Measurements from ENCODE around the gene ZWILCH.
"Not testable (repeated sequence)": the region's sequence is repeated elsewhere in the genome, so short reads cannot be mapped to it uniquely, and the experiment has no call there.

ZWILCH gene

GRCh38 chr15:66489179-66489791, 15.8 kb upstream of the ZWILCH start:
- no peak for DNase-seq

- DNase-seq: no peak
These were observed 13.3 kb upstream of the ZWILCH start for GRCh38 chr15:66491846-66492245.

GRCh38 chr15:66494262-66494661, 10.9 kb upstream of the ZWILCH start:
- DNase-seq: no peak

- no peak for DNase-seq
These were observed 8.1 kb upstream of the ZWILCH start for GRCh38 chr15:66496951-66497501.

- peak; percentile 33 for DNase-seq
These were observed 7.3 kb upstream of the ZWILCH start, which contains the start of gene SNAPC5 for GRCh38 chr15:66497502-66498455. Gene SNAPC5, minus strand, starts transcription at chr15:66497762. Its CDS starts 31 bp downstream, at chr15:66497731.

GRCh38 chr15:66498501-66499386, 6.4 kb upstream of the ZWILCH start:
- DNase-seq: no peak

GRCh38 chr15:66500346-66500745, 4.8 kb upstream of the ZWILCH start:
- not testable (repeated sequence) for DNase-seq

GRCh38 chr15:66502491-66502890, 2.6 kb upstream of the ZWILCH start:
- DNase-seq: no peak

- DNase-seq: not testable (repeated sequence)
These were observed 2.0 kb upstream of the ZWILCH start for GRCh38 chr15:66503041-66503648.

GRCh38 chr15:66503780-66504562, 1.2 kb upstream of the ZWILCH start:
- DNase-seq: no peak

GRCh38 chr15:66505430-66505811, 295 bp downstream of the ZWILCH start:
- DNase-seq: no peak

- no peak for DNase-seq
These were observed 692 bp downstream of the ZWILCH start for GRCh38 chr15:66505818-66506217.

GRCh38 chr15:66508293-66508883, 3.3 kb downstream of the ZWILCH start:
- DNase-seq: no peak

- no peak for DNase-seq
These were observed 9.5 kb downstream of the ZWILCH start for GRCh38 chr15:66514586-66514985.

GRCh38 chr15:66515901-66516322, 10.8 kb downstream of the ZWILCH start:
- DNase-seq: no peak

GRCh38 chr15:66523926-66524325, 18.8 kb downstream of the ZWILCH start:
- no peak for DNase-seq

- no peak for DNase-seq
These were observed 19.7 kb downstream of the ZWILCH start for GRCh38 chr15:66524838-66525237.

GRCh38 chr15:66535056-66535455, 29.9 kb downstream of the ZWILCH start:
- DNase-seq: no peak

- DNase-seq: no peak
These were observed 37.8 kb downstream of the ZWILCH start for GRCh38 chr15:66542896-66543295.

- no peak for DNase-seq
These were observed 40.1 kb downstream of the ZWILCH start for GRCh38 chr15:66545255-66545654.

GRCh38 chr15:66555685-66556084, 50.6 kb downstream of the ZWILCH start:
- DNase-seq: no peak
